Measurements from ENCODE around the gene COMTD1.

- TF ChIP-seq CTCF (IDR thresholded peaks at IDR 0.05; ENCODE audit: insufficient read depth, low read length) (no peak), REST (IDR thresholded peaks at IDR 0.05; ENCODE audit: insufficient replicate concordance, low read depth) (no peak), POLR2AphosphoS5 (IDR thresholded peaks at IDR 0.05; ENCODE audit: low read depth) (no peak), GABPA (IDR thresholded peaks at IDR 0.05; ENCODE audit: low read depth) (no peak)
Observed at GRCh38 chr10:75195035-75195763, 40.6 kb downstream of the COMTD1 start.

All from HL-60 (cell line).